NCI-H2171 treated with DMSO at 0.1 percent for 48 hours (cell line): ENCODE measurements around the gene SIGLEC5.

Experiments used
- DNase-seq: peaks from one replicate; lab custom pipeline; 2025; lab: John Stamatoyannopoulos, UW

SIGLEC5 gene

DNA sequence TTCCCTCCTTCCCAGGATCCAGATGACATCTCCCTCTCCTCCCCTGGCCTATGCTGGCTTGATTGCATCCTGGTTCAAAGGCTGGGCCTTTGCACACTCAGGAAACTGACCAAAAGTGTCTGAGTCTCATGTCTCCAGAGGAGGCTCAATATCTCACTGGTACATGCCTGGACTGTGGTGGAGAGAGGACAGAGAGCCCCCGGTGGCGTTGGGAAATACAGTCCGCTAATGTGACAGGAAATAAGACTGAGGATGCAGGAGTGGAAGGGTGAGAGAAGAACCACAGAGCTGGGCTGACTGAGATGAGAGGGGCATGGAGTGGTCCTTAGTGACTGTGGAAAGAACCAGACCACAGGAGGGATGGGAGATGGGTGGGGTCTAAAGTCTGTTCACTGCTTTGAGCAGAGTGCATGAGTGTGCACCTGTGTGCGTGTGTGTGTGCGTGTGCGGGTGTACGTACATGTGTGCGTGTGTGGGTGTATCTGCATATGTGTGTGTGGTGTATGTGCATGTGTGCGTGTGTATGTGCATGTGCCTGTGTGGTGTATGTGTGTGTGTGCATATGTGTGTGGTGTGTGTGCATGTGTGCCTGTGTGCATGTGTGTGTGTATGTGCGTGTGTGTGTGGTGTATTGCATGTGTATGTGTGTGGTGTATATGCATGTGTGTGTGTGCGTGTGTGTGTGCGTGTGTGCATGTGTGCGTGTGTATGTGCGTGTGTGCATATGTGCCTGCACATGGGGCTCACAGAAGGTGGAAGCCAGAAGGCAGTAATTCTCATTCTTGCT lies 1.9 kb downstream of the SIGLEC5 start:
- no peak for DNase-seq

DNA sequence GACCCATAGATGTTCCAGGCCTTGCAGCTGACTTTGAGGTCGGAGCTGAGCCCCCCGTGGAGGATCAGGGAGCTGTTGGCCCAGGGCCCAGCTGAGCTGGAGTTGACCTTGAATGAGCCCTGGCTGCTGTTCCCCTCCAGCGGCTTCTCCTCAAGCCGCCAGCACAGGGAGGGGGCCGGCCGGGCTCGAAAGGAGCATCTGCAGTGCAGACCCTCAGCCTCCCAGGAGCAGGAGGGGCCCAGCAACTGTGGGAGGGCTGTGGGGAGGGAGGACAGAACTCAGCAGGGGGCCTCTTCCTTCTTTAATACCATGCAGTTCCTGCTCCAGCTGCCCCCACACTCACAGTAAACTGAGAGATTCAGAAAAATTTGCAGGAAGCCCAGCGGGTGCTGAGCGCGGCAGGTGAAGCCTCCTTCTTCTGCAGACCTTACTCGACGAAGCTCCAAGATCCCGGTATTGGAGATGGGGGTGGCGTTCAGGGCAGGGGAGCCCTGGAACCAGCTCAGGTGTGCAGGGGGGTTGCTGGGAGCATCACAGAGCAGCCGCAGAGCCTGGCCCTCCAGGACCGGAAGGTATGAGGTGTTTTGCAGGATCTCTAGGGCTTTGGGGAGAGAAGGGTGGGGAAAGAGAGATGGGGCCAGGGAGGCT lies 2.6 kb downstream of the SIGLEC5 start:
- no peak for DNase-seq

GRCh38 chr19:51626675-51627074 lies 3.5 kb downstream of the SIGLEC5 start:
- DNase-seq = no peak

- no peak for DNase-seq
Measured at GRCh38 chr19:51621178-51621577, 9.0 kb downstream of the SIGLEC5 start.

- DNase-seq = no peak
Measured at GRCh38 chr19:51615991-51616390, 14.2 kb downstream of the SIGLEC5 start.

DNA sequence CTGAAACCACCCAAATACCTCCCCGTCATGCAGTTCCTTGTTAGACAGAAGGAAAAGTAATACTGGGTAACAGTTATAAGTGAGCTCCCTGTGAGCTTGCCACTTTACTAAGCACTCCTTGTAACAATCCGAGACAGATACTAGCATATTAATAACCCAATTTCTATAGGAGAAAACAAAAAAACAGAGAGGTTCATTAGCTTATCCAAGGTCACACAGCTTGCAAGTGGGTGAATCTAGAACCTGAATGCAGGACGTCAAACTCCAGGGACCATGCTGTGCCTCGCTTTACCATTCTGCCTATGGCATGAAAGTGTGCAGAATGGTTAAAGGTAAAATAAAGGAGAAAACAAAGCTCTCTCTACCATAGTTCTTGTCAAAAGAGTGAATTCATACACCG lies 15.4 kb downstream of the SIGLEC5 start:
- no peak for DNase-seq

DNA sequence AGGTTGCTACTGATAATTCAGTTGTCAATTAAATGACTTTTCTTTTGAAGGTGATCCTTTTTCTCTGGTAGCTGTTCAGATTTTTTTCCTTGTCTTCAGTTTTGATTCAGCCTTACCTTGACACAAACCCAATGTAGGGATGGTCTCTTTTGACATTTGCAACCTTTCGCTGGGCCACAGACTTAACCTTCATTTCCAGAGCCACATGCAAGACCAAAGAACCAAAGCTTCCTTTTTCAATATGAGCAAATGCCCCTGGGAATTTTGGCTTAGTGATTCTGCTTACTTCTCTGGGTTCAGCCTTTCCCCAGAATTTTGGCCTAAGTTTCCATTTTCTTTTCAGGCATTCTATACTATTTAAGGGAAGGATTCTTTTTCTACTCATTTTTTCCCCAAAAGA lies 19.6 kb downstream of the SIGLEC5 start:
- no peak for DNase-seq

DNA sequence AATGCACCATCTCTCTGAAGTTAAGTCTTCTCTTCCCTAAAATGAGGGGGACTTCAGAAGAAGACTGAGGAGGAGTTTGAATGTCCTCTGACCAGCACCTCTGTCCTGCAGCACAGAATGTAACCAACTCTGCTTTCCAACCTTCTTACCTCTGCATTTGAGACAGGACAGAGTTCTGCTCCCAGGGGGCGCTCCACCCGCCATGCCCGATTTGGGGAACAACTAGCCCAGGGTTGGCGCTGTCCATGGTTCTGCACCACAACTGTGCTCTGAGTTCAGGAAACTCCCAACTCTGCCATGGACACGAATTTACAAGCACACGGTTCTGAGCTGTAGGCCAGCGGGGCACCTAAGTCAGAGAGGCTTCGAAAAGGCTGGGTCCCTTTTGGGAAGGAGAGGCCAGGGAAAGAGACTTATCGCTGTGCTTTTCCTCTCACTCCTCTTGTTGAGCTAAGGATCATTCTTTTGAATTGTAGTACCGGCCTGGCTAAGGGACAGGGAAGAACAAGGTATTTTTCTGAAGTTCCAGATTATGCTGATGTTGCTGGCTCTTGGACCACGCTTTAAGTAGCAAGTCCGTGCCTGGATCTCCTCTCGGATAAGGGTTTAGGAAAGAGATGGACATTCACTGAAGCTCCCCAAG lies 22.2 kb downstream of the SIGLEC5 start:
- no peak for DNase-seq

DNA sequence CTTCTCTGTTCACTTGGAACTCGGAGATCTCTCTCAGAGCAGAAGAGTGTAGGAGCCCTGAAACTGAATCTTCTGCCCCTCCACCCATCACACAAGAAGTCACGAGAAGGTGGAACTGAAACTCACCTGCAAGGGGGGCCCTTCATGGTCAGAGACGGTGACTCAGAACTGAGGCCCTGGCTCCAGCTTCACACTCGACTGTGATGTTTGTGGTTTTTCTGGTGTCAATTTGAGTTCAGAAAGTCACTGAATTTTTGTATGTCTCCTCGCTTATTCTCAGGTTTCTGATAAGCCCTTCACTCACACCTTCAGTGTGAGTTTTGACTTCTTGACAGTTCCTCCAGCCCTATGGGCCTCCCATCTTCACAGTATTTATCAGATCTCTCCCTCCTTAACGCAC lies 23.1 kb downstream of the SIGLEC5 start:
- no peak for DNase-seq

DNA sequence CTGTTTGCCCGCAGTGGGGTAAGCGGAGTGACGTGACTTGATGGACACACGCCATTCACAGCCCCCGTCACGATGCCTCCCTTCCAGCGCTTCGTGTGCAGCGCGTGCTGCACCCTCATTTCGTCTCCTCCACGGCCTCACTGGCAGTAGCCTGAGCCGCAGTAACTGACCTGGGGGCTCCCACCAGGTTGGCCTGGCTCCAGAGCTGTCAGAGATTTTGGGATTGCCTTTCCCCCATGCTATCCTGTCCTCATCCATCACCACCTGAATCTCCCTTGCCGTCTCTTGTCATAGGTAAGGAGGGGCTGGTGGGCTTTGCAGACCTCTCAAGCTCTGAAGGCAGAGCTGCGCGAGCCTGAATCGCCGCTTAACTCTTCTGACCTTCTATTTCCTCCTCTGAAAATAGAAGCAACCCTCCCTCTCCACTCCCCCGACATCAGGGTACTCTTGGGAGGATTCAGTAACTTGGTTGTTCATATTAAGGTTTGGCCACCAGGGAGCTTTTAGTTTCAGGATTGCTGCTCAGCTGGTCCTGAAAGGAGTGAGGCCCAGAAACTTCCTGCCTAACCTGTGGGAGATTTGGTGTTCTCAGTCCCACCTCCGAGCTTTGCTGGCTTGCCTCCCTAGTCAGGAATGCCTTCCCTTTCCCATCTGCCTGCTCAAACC lies 27.9 kb downstream of the SIGLEC5 start:
- no peak for DNase-seq

GRCh38 chr19:51600940-51601580 lies 29.1 kb downstream of the SIGLEC5 start:
- no peak for DNase-seq

- no peak for DNase-seq
Measured at GRCh38 chr19:51599084-51599483, 31.1 kb downstream of the SIGLEC5 start.

- DNase-seq = no peak
Measured at GRCh38 chr19:51598159-51598915, 31.9 kb downstream of the SIGLEC5 start.

GRCh38 chr19:51595190-51596175 lies 34.7 kb downstream of the SIGLEC5 start:
- DNase-seq = no peak

DNA sequence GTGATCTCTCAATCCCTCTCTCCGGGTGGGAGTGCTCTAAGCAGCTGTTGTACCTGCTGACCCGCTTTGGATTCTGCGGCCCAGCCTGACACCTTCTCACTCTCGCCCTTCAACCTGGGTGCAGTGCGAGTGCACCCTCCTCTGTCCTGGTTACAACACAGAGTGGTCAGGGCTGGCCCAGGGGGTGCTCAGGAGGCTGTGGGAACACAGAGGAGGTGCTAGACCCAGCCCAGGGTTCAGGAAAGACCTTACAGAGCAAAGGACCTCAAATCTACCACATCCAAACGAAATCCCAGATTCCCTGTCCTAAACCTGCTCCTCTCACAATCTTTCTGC lies 35.5 kb downstream of the SIGLEC5 start:
- DNase-seq = no peak

DNA sequence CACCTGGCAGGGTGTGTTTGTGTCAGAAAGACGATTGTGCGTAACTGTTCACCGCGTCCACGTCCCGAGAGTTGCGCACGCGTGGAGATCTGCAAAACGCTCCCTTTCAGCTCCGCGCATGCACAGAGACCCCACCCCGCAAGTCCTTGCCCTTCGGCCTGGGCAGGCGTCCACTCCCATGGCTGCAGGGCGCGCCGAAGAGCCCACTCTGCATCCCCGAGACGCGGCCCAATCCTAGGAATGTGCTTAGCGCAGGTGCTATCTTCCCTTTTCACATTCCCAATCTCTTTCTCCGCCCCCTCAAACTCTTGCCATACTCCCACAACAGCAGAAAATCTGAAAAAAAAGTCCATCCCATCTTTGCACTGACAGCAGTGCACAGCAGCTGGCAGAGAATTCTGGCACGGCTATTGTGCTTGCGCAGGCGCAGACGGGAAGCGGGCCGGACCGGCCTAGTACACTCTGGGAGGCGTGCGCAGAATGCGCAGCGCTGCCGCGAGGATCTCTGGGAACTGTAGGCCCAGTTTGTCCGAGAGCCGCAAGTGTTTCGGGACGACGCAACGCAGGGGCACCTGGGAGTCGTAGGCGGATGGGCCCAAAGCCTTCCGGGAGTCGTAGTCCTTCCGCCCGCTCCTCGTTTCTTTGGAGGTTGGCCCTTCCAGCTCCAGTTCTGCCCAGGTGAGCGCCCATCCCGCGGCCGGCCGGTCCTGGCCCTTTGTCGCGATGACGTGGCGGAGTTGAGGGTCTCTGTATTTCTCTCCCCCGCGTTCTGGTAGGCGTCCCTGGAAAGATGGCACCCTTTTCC lies 36.0 kb downstream of the SIGLEC5 start:
- peak; percentile 97 for DNase-seq

DNA sequence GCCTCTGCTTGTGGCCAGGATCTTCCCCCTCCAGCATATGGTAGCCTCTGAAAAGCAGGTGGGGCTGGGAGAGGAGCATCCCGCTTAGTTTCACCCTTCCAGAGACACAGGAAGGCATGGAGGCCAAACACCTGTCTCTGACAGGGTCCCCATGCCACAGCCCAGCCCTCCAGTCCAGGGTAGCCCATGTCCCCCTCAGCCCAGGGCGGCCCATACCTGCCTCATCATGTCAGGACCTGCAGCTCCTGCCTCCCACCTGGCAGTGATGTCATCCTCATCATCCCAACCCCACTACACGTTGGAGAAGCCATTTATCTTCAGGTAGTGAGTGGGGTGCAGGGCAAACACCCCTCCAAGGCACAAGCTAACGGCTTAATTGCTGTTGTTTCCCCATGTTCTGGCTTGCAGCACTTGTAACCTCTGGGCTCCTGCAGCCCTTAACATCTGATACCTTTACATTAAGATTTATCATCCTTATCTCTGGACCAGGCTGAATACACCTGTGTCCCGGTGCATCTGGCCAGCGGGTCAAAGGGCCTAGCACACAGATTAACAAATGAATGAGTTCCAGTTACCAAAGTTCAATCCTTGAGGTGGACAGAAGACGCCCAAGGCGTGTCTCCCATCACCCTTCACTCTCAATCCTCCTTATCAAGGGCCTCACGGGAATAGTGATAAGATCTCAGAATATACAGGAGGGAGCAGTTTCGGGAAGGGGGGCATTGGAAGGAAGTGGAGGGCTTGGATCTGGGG lies 36.9 kb downstream of the SIGLEC5 start:
- peak; percentile 58 for DNase-seq

DNA sequence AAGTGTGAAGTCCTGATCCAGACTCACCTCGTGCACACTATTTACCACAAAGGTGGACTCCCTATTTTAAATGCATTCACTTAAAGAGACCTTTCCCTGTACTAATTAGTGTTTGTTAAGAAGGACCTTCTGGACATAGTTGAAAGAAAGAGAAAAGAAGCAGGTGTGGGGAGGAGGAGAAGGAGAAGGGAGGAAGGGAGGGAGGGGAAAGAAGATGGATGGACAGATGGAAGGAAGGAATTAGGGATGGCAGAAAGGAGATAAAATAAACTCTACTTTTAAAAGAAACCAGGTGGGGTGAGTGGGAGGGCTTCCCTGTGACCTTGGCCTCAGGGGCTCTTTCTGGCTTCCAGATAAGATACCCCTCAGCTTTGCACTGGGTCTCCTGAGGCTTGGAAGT lies 37.7 kb downstream of the SIGLEC5 start:
- no peak for DNase-seq

GRCh38 chr19:51590441-51590840 lies 39.8 kb downstream of the SIGLEC5 start:
- DNase-seq = no peak
